PC-9 (cell line): ENCODE measurements around the gene H19. TPM values are rescaled to one million over a fixed set of nuclear protein-coding genes. Genes with fewer than 3 reads are reported as not detected.

Experiments
- BruUV-seq: library from RNA; stranded (reverse); fragments of 400-500 nt; replicated peaks from 2 replicates; lab custom pipeline; 2021; lab: Mats Ljungman, UMichigan
- CTCF ChIA-PET: fragments of 300-600 bp; sonication (Branson Sonifier 250); formaldehyde crosslinking; loops from one replicate; lab custom pipeline; 2022; ENCODE audit warnings: antibody characterized with exemption; lab: Charles Lee
- POLR2A ChIA-PET: fragments of 300-600 bp; sonication (Branson Sonifier 250); formaldehyde crosslinking; loops from one replicate; lab custom pipeline; 2022; ENCODE audit warnings: antibody characterized with exemption; ENCODE audit not compliant: unreplicated experiment; lab: Charles Lee
- DNase-seq, 2 experiments: peaks; one replicate each; pipeline versions ENCODE4 v3.0.0 to v3.0.0-alpha.2; 2015 to 2022; ENCODE audit warnings: mixed read lengths in 1 of 2
- H2AFZ ChIP-seq: fragments of 200-600 bp; sonication (generic); 2 replicates; pipeline ENCODE4 v1.8.1; 2017; ENCODE audit warnings: antibody characterized with exemption
- H3F3A ChIP-seq: fragments of 200-600 bp; sonication (generic); 2 replicates; pipeline ENCODE4 v1.8.1; 2017; ENCODE audit warnings: antibody characterized with exemption, mild to moderate bottlenecking, low read depth; ENCODE audit not compliant: insufficient read depth
- H3K27ac ChIP-seq: fragments of 200-600 bp; sonication (generic); 2 replicates; pipeline ENCODE4 v1.6.1; 2016; ENCODE audit warnings: mixed run types
- H3K27me3 ChIP-seq: fragments of 200-600 bp; sonication (generic); 2 replicates; pipeline ENCODE4 v1.6.1; 2016; ENCODE audit warnings: low read depth, mixed run types; ENCODE audit not compliant: insufficient read depth
- H3K36me3 ChIP-seq: fragments of 200-600 bp; sonication (generic); 2 replicates; pipeline ENCODE4 v1.6.1; 2016; ENCODE audit warnings: low read depth, mixed run types
- H3K4me1 ChIP-seq: fragments of 200-600 bp; sonication (generic); replicated peaks from 2 replicates; pipeline ENCODE4 v1.6.1; 2016; ENCODE audit warnings: mixed run types; ENCODE audit not compliant: insufficient read depth
- H3K4me2 ChIP-seq: fragments of 200-600 bp; sonication (generic); 2 replicates; pipeline ENCODE4 v1.6.1; 2017; ENCODE audit warnings: mixed run types
- H3K4me3 ChIP-seq: fragments of 200-600 bp; sonication (generic); 2 replicates; pipeline ENCODE4 v1.6.1; 2016; ENCODE audit warnings: mixed run types
- H3K79me2 ChIP-seq: fragments of 200-600 bp; sonication (generic); 2 replicates; pipeline ENCODE4 v1.6.1; 2017; ENCODE audit warnings: low read depth, mixed run types
- H3K9me2 ChIP-seq: fragments of 200-600 bp; sonication (generic); 2 replicates; pipeline ENCODE4 v1.8.1; 2017; ENCODE audit warnings: mild to moderate bottlenecking; ENCODE audit not compliant: insufficient read depth
- H3K9me3 ChIP-seq: fragments of 200-600 bp; sonication (generic); 2 replicates; pipeline ENCODE4 v1.8.1; 2016; ENCODE audit warnings: low read depth; ENCODE audit not compliant: insufficient read depth
- H4K20me1 ChIP-seq: fragments of 200-600 bp; sonication (generic); 2 replicates; pipeline ENCODE4 v1.8.1; 2017; ENCODE audit not compliant: insufficient read depth
- CTCF ChIP-seq: fragments of 200-600 bp; sonication (generic); conservative IDR thresholded peaks from 2 replicates; pipeline ENCODE4 v1.6.1; 2017; ENCODE audit warnings: mixed run types, antibody characterized with exemption, mild to moderate bottlenecking, moderate library complexity
- EZH2 ChIP-seq: fragments of 200-600 bp; sonication (generic); IDR thresholded peaks from 2 replicates; pipeline ENCODE4 v1.8.0; 2017; ENCODE audit warnings: antibody characterized with exemption, low read depth
- intact Hi-C: fragments of 100-400 bp; cut with micrococcal nuclease; formaldehyde crosslinking; loops from one replicate; pipeline ENCODE4 v1.10.0; 2022; ENCODE audit not compliant: unreplicated experiment
- total RNA-seq: library from RNA; stranded (reverse); gene quantifications from 2 replicates; pipeline ENCODE4 v1.2.3, GENCODE V29; 2021

H19 gene
- total RNA-seq, 1 experiment from 2014 or later: 0.26 TPM

- ChIA-PET CTCF (no interaction called here), POLR2A (no interaction called here)
- H3K4me1 ChIP-seq: no peaks in the 10 kb centered on the region
- no peak overlapping the region for H3K27ac ChIP-seq
- no peak overlapping the region for H3K4me2 ChIP-seq
- H3K9me2 ChIP-seq: no peaks in the 10 kb centered on the region
- DNase-seq: no peak
- no peaks in the 10 kb centered on the region for H3K36me3 ChIP-seq
- H4K20me1 ChIP-seq: no peaks in the 10 kb centered on the region
- H3K4me3 ChIP-seq: no peak overlapping the region
- TF ChIP-seq CTCF: no peak
- TF ChIP-seq EZH2: no peak
- BruUV-seq: no TSS peak
- no peak overlapping the region for H2AFZ ChIP-seq
- no peaks in the 10 kb centered on the region for H3K27me3 ChIP-seq
- no peaks in the 10 kb centered on the region for H3K9me3 ChIP-seq
- H3K79me2 ChIP-seq: no peaks in the 10 kb centered on the region
- intact Hi-C loops: no loop called here
- no peaks in the 10 kb centered on the region for H3F3A ChIP-seq
Measured at GRCh38 chr11:1994121-1994520, 3.5 kb downstream of the H19 start.

GRCh38 chr11:1992111-1992510 is 5.5 kb downstream of the H19 start:
- Histone ChIP-seq H3K9me2 (no peaks in the 10 kb centered on the region), H3K27ac (no peak overlapping the region), H4K20me1 (no peaks in the 10 kb centered on the region), H2AFZ (no peak overlapping the region), H3K4me3 (no peak overlapping the region), H3K27me3 (no peaks in the 10 kb centered on the region), H3K4me1 (no peaks in the 10 kb centered on the region), H3K79me2 (no peaks in the 10 kb centered on the region), H3K4me2 (no peak overlapping the region), H3K36me3 (no peaks in the 10 kb centered on the region), H3F3A (no peaks in the 10 kb centered on the region), H3K9me3 (no peaks in the 10 kb centered on the region)
- intact Hi-C loops: no loop called here
- CTCF ChIA-PET: no interaction called here
- no TSS peak for BruUV-seq
- no peak for TF ChIP-seq CTCF
- TF ChIP-seq EZH2: no peak
- DNase-seq: no peak
- POLR2A ChIA-PET: no interaction called here

GRCh38 chr11:1990872-1991578 is 6.6 kb downstream of the H19 start:
- no TSS peak for BruUV-seq
- TF ChIP-seq CTCF (no peak), EZH2 (no peak)

More at GRCh38 chr11:1990872-1991578, 6.6 kb downstream of the H19 start:
- Histone ChIP-seq H3K9me3 (no peaks in the 10 kb centered on the region), H3F3A (no peaks in the 10 kb centered on the region), H3K4me3 (no peak overlapping the region), H3K9me2 (no peaks in the 10 kb centered on the region), H2AFZ (no peak overlapping the region), H3K27me3 (no peaks in the 10 kb centered on the region), H4K20me1 (no peaks in the 10 kb centered on the region), H3K4me1 (no peaks in the 10 kb centered on the region), H3K4me2 (no peak overlapping the region), H3K27ac (no peak overlapping the region), H3K79me2 (no peaks in the 10 kb centered on the region), H3K36me3 (no peaks in the 10 kb centered on the region)
- POLR2A ChIA-PET: no interaction called here
- DNase-seq: no peak
- intact Hi-C loops: no loop called here
- CTCF ChIA-PET: interaction anchor here (0.6 to 0.7 kb wide), 2 partner anchors 158 to 338 kb away, joined by 3 to 8 read pairs; no protein-coding TSS in a partner anchor
